Measurements from ENCODE around the gene SLC28A3.
"Not testable (repeated sequence)": the region's sequence is repeated elsewhere in the genome, so short reads cannot be mapped to it uniquely, and the experiment has no call there.

The SLC28A3 gene

DNA sequence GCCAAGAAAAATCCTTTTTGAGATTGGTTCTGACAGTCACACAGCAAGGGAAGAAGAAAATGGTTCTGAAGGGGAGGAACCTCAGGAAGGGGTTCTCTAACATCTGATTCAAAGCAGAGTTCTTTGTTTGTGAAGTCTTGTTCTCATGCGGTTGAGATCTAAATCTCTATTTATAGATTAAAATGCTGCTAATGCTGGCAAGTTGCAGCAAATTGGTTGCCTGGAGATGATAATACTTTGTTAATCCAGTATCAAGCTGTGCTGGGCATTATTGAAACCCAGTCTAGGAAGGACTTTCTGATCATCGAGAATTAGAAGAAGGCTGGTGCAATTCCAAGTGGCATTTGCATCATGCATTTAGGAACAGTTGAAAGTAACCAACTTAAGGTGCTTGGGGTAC, 34.0 kb upstream of the SLC28A3 start:
- 94% methylated on average over 2 of the region's 2 CpGs for WGBS
- Histone ChIP-seq H3K9ac (ENCODE audit: low read depth, low read length) (no peak overlapping the region), H3K36me3 (ENCODE audit: insufficient read depth, low read length) (no peaks in the 10 kb centered on the region), H3K4me3 (ENCODE audit: low read length) (no peak overlapping the region), H3K9me3 (ENCODE audit: insufficient read depth, low read depth, low read length) (no peaks in the 10 kb centered on the region), H3K27ac (ENCODE audit: low read depth, low read length) (no peak overlapping the region), H3K4me1 (ENCODE audit: insufficient read depth, low read length) (no peaks in the 10 kb centered on the region), H3K27me3 (ENCODE audit: insufficient read depth, low read length) (no peaks in the 10 kb centered on the region)

DNA sequence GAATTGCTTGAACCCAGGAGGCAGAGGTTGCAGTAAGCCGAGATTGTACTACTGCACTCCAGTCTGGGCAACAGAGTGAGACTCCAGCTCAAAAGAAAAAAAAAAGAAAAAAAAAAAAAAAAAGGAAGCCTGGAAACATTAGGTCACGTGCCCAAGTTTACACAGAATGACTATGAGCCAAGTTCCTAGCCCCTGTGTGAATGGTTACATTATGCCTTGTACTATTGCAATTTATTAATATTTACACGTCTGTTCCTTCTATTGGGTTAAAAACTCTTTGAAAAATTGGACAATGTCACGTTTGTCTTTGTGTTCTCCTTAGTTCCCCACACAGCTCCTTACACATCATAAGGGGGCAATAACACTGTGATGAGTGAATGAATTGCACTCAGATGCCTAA, 33.5 kb upstream of the SLC28A3 start:
- Histone ChIP-seq H3K9me3 (ENCODE audit: insufficient read depth, low read depth, low read length) (no peaks in the 10 kb centered on the region), H3K4me3 (ENCODE audit: low read length) (no peak overlapping the region), H3K27me3 (ENCODE audit: insufficient read depth, low read length) (no peaks in the 10 kb centered on the region), H3K4me1 (ENCODE audit: insufficient read depth, low read length) (no peaks in the 10 kb centered on the region), H3K27ac (ENCODE audit: low read depth, low read length) (no peak overlapping the region), H3K9ac (ENCODE audit: low read depth, low read length) (no peak overlapping the region), H3K36me3 (ENCODE audit: insufficient read depth, low read length) (no peaks in the 10 kb centered on the region)
- WGBS: 96% methylated on average over 3 of the region's 4 CpGs

GRCh38 chr9:84371737-84372136, 31.2 kb upstream of the SLC28A3 start:
- Histone ChIP-seq H3K27me3 (ENCODE audit: insufficient read depth, low read length) (no peaks in the 10 kb centered on the region), H3K9ac (ENCODE audit: low read depth, low read length) (no peak overlapping the region), H3K4me3 (ENCODE audit: low read length) (no peak overlapping the region), H3K36me3 (ENCODE audit: insufficient read depth, low read length) (no peaks in the 10 kb centered on the region), H3K4me1 (ENCODE audit: insufficient read depth, low read length) (no peaks in the 10 kb centered on the region), H3K27ac (ENCODE audit: low read depth, low read length) (no peak overlapping the region), H3K9me3 (ENCODE audit: insufficient read depth, low read depth, low read length) (no peaks in the 10 kb centered on the region)
- WGBS: 88% methylated on average over 2 of the region's 2 CpGs

DNA sequence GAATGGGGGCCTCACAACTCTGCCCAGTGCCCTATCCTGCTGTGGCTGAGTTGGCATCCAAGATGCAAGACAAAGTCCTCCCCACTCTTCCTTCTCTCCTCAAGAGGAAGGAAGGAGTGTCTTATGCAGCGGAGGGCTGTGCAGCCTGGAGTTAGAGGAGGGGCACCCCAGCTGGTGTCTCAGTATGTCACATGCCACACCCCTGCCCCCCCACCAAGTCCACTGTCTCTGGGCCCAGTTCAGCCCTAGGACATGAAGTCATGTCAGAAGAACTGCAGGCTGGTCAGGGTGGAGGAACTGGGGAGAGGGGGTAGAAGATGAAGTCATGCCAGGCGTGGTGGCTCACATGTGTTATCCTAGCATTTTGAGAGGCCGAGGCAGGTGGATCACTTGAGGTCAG, 28.0 kb upstream of the SLC28A3 start:
- WGBS: 94% methylated on average over 2 of the region's 3 CpGs
- no peak overlapping the region for H3K27ac ChIP-seq (ENCODE audit: low read depth, low read length)
- H3K27me3 ChIP-seq (ENCODE audit: insufficient read depth, low read length): no peaks in the 10 kb centered on the region
- H3K4me3 ChIP-seq (ENCODE audit: low read length): no peak overlapping the region
- no peaks in the 10 kb centered on the region for H3K4me1 ChIP-seq (ENCODE audit: insufficient read depth, low read length)
- no peaks in the 10 kb centered on the region for H3K9me3 ChIP-seq (ENCODE audit: insufficient read depth, low read depth, low read length)
- H3K9ac ChIP-seq (ENCODE audit: low read depth, low read length): no peak overlapping the region
- H3K36me3 ChIP-seq (ENCODE audit: insufficient read depth, low read length): no peaks in the 10 kb centered on the region

GRCh38 chr9:84367726-84368125, 27.2 kb upstream of the SLC28A3 start:
- H3K36me3 ChIP-seq (ENCODE audit: insufficient read depth, low read length); H3K4me3 ChIP-seq (ENCODE audit: low read length); H3K9me3 ChIP-seq (ENCODE audit: insufficient read depth, low read depth, low read length); H3K27ac ChIP-seq (ENCODE audit: low read depth, low read length); H3K9ac ChIP-seq (ENCODE audit: low read depth, low read length); H3K4me1 ChIP-seq (ENCODE audit: insufficient read depth, low read length); H3K27me3 ChIP-seq (ENCODE audit: insufficient read depth, low read length): not testable (repeated sequence)
- WGBS: 69% methylated on average over 10 of the region's 10 CpGs

- H3K36me3 ChIP-seq (ENCODE audit: insufficient read depth, low read length): no peaks in the 10 kb centered on the region
- H3K4me1 ChIP-seq (ENCODE audit: insufficient read depth, low read length): no peaks in the 10 kb centered on the region
- H3K9ac ChIP-seq (ENCODE audit: low read depth, low read length): no peak overlapping the region
- H3K27me3 ChIP-seq (ENCODE audit: insufficient read depth, low read length): no peaks in the 10 kb centered on the region
- no peaks in the 10 kb centered on the region for H3K9me3 ChIP-seq (ENCODE audit: insufficient read depth, low read depth, low read length)
- WGBS: 100% methylated on average over 1 of the region's 1 CpG
- H3K4me3 ChIP-seq (ENCODE audit: low read length): no peak overlapping the region
- H3K27ac ChIP-seq (ENCODE audit: low read depth, low read length): no peak overlapping the region
These were observed 26.1 kb upstream of the SLC28A3 start for GRCh38 chr9:84366683-84367082.

GRCh38 chr9:84364894-84365490, 24.4 kb upstream of the SLC28A3 start:
- H3K9ac ChIP-seq (ENCODE audit: low read depth, low read length); H3K4me3 ChIP-seq (ENCODE audit: low read length); H3K4me1 ChIP-seq (ENCODE audit: insufficient read depth, low read length); H3K36me3 ChIP-seq (ENCODE audit: insufficient read depth, low read length); H3K27me3 ChIP-seq (ENCODE audit: insufficient read depth, low read length); H3K9me3 ChIP-seq (ENCODE audit: insufficient read depth, low read depth, low read length); H3K27ac ChIP-seq (ENCODE audit: low read depth, low read length): not testable (repeated sequence)
- WGBS: 100% methylated on average over 1 of the region's 1 CpG

DNA sequence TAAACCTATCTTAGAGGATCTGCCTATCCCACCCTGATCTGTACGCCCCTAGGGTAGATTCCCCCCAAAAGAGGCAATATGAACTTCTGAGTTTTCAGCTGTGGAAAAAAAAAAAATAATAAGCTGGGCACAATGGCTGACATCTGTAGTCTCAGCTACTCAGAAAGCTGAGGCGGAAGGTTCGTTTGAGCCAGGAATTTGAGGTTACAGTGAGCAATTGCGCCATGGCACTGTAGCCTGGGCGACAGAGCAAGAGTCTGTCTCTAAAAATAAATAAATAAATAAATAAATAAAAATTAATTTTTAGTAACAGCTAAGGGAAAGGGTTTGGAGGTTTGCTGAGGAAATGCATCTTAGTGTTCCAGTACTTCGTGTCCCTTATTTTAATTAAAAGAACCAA, 21.1 kb upstream of the SLC28A3 start:
- Histone ChIP-seq H3K27me3 (ENCODE audit: insufficient read depth, low read length) (no peaks in the 10 kb centered on the region), H3K4me1 (ENCODE audit: insufficient read depth, low read length) (no peaks in the 10 kb centered on the region), H3K36me3 (ENCODE audit: insufficient read depth, low read length) (no peaks in the 10 kb centered on the region), H3K27ac (ENCODE audit: low read depth, low read length) (no peak overlapping the region), H3K9ac (ENCODE audit: low read depth, low read length) (no peak overlapping the region), H3K9me3 (ENCODE audit: insufficient read depth, low read depth, low read length) (no peaks in the 10 kb centered on the region), H3K4me3 (ENCODE audit: low read length) (no peak overlapping the region)
- over 99% methylated on average over 5 of the region's 6 CpGs for WGBS

- no peaks in the 10 kb centered on the region for H3K9me3 ChIP-seq (ENCODE audit: insufficient read depth, low read depth, low read length)
- no peak overlapping the region for H3K27ac ChIP-seq (ENCODE audit: low read depth, low read length)
- WGBS: 93% methylated on average over 3 of the region's 3 CpGs
- H3K36me3 ChIP-seq (ENCODE audit: insufficient read depth, low read length): no peaks in the 10 kb centered on the region
- no peaks in the 10 kb centered on the region for H3K4me1 ChIP-seq (ENCODE audit: insufficient read depth, low read length)
- H3K9ac ChIP-seq (ENCODE audit: low read depth, low read length): no peak overlapping the region
- H3K4me3 ChIP-seq (ENCODE audit: low read length): no peak overlapping the region
- H3K27me3 ChIP-seq (ENCODE audit: insufficient read depth, low read length): no peaks in the 10 kb centered on the region
These were observed 16.7 kb upstream of the SLC28A3 start for GRCh38 chr9:84357275-84357674.

GRCh38 chr9:84354035-84354434, 13.5 kb upstream of the SLC28A3 start:
- Histone ChIP-seq H3K4me1 (ENCODE audit: insufficient read depth, low read length) (no peaks in the 10 kb centered on the region), H3K4me3 (ENCODE audit: low read length) (no peak overlapping the region), H3K9ac (ENCODE audit: low read depth, low read length) (no peak overlapping the region), H3K27ac (ENCODE audit: low read depth, low read length) (no peak overlapping the region), H3K36me3 (ENCODE audit: insufficient read depth, low read length) (no peaks in the 10 kb centered on the region), H3K9me3 (ENCODE audit: insufficient read depth, low read depth, low read length) (no peaks in the 10 kb centered on the region), H3K27me3 (ENCODE audit: insufficient read depth, low read length) (no peaks in the 10 kb centered on the region)
- 98% methylated on average over 1 of the region's 1 CpG for WGBS

- H3K4me3 ChIP-seq (ENCODE audit: low read length): no peak overlapping the region
- no peaks in the 10 kb centered on the region for H3K27me3 ChIP-seq (ENCODE audit: insufficient read depth, low read length)
- 57% methylated on average over 1 of the region's 1 CpG for WGBS
- H3K27ac ChIP-seq (ENCODE audit: low read depth, low read length): no peak overlapping the region
- H3K9ac ChIP-seq (ENCODE audit: low read depth, low read length): no peak overlapping the region
- H3K9me3 ChIP-seq (ENCODE audit: insufficient read depth, low read depth, low read length): no peaks in the 10 kb centered on the region
- H3K4me1 ChIP-seq (ENCODE audit: insufficient read depth, low read length): no peaks in the 10 kb centered on the region
- H3K36me3 ChIP-seq (ENCODE audit: insufficient read depth, low read length): no peaks in the 10 kb centered on the region
These were observed 9.1 kb upstream of the SLC28A3 start for GRCh38 chr9:84349671-84350070.

DNA sequence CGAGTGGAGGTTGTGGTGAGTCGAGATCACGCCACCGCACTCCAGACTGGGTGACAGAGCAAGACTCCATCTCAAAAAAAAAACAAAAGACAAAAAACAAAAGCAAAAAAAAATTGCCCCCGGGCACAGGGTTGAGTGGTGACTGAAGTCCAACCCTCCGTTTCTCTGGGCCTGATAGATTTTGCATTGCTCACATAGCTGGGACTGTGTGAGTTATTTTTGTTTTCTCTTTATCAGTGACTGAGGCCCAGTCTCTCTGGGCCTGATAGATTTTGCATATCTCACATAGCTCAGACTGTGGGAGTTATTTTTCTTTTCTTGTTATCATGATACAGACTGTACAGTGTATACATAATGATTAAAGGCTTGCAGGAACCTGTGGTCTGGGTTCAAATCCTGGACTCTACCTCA, 2.6 kb upstream of the SLC28A3 start:
- no peaks in the 10 kb centered on the region for H3K36me3 ChIP-seq (ENCODE audit: insufficient read depth, low read length)
- H3K4me1 ChIP-seq (ENCODE audit: insufficient read depth, low read length): peaks cover 11% of the 10 kb centered on the region
- no peak overlapping the region for H3K27ac ChIP-seq (ENCODE audit: low read depth, low read length)
- H3K9ac ChIP-seq (ENCODE audit: low read depth, low read length): no peak overlapping the region
- WGBS: 90% methylated on average over 3 of the region's 6 CpGs
- no peak overlapping the region for H3K4me3 ChIP-seq (ENCODE audit: low read length)
- H3K9me3 ChIP-seq (ENCODE audit: insufficient read depth, low read depth, low read length): no peaks in the 10 kb centered on the region
- H3K27me3 ChIP-seq (ENCODE audit: insufficient read depth, low read length): no peaks in the 10 kb centered on the region

All from HUES64 (cell line).